GM21786 (cell line): ENCODE measurements around the gene KCMF1.

ENCODE experiments used
- ATAC-seq: cut with Tn5 transposase; IDR thresholded peaks from one replicate; pipeline ENCODE4 v1.9.1; 2021; ENCODE audit not compliant: unreplicated experiment

Gene KCMF1

GRCh38 chr2:85019121-85019520 is 48.2 kb downstream of the KCMF1 start:
- no peak for ATAC-seq

GRCh38 chr2:85022232-85022631 is 51.3 kb downstream of the KCMF1 start:
- no peak for ATAC-seq

GRCh38 chr2:85024372-85025047 is 53.5 kb downstream of the KCMF1 start:
- no peak for ATAC-seq

GRCh38 chr2:85032621-85033020 is 61.7 kb downstream of the KCMF1 start:
- ATAC-seq = no peak

GRCh38 chr2:85033388-85033787 is 62.4 kb downstream of the KCMF1 start:
- no peak for ATAC-seq

- ATAC-seq = no peak
Observed at GRCh38 chr2:85034158-85034557, 63.2 kb downstream of the KCMF1 start.

- ATAC-seq = no peak
Observed at GRCh38 chr2:85037622-85038021, 66.7 kb downstream of the KCMF1 start.

GRCh38 chr2:85042330-85042729 is 71.4 kb downstream of the KCMF1 start:
- no peak for ATAC-seq

GRCh38 chr2:85048534-85048933 is 77.6 kb downstream of the KCMF1 start:
- no peak for ATAC-seq

GRCh38 chr2:85049236-85049635 is 78.3 kb downstream of the KCMF1 start:
- no peak for ATAC-seq

GRCh38 chr2:85053802-85054201 is 82.8 kb downstream of the KCMF1 start:
- no peak for ATAC-seq

- no peak for ATAC-seq
Observed at GRCh38 chr2:85057226-85057962, 86.4 kb downstream of the KCMF1 start.

GRCh38 chr2:85061896-85062295 is 90.9 kb downstream of the KCMF1 start:
- no peak for ATAC-seq

GRCh38 chr2:85062565-85062964 is 91.6 kb downstream of the KCMF1 start:
- no peak for ATAC-seq

GRCh38 chr2:85063981-85064599 is 93.1 kb downstream of the KCMF1 start:
- no peak for ATAC-seq

GRCh38 chr2:85064927-85065577 is 94.1 kb downstream of the KCMF1 start:
- no peak for ATAC-seq

- no peak for ATAC-seq
Observed at GRCh38 chr2:85066006-85066740, 95.2 kb downstream of the KCMF1 start.

- no peak for ATAC-seq
Observed at GRCh38 chr2:85066874-85067351, 96.0 kb downstream of the KCMF1 start.

GRCh38 chr2:85071096-85071495 is 100.1 kb downstream of the KCMF1 start:
- no peak for ATAC-seq

GRCh38 chr2:85073033-85073432 is 102.1 kb downstream of the KCMF1 start:
- ATAC-seq = no peak
